Diencephalon (tissue), 1 donor: ENCODE measurements around the gene LMNTD2. TPM values are rescaled to one million over a fixed set of nuclear protein-coding genes. Genes with fewer than 3 reads are reported as not detected.

Source experiments
- small RNA-seq: library from RNA; depleted of rRNA; stranded (forward); fragments of <200 nt; gene quantifications from one replicate; pipeline ENCODE3, GENCODE V24; 2014
- total RNA-seq: library from RNA; depleted of rRNA; stranded (reverse); fragments of >200 nt; gene quantifications from one replicate; pipeline ENCODE4 v1.2.3, GENCODE V29; 2014

Gene LMNTD2, protein sequence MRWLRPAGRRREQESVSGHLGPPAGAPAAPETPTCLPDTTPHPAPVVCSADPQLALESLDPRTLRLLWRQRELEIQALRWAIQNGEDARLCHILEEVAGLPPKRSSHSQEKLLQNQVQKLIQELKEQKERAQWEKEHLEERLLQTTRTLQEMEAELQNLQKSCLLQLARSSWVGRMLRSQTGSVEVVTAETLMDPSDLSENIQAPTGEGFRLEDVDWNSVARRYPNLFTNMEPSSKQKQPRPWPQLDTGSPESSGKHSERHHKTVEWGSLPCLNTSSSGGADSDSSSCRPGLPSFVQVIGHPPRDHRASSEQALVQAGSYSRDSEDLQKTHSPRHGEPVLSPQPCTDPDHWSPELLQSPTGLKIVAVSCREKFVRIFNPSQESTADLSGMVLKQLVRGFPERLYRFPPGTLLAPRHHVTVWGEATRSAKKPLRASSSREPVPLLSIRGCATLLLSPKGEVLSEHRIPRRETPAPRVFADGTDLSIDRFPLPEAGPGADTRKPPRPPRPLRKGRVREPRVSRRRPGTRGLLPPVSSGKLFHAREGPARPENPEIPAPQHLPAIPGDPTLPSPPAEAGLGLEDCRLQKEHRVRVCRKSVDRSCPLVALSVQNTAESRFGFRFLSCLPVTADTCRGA
- total RNA-seq: 0.23 TPM

DNA sequence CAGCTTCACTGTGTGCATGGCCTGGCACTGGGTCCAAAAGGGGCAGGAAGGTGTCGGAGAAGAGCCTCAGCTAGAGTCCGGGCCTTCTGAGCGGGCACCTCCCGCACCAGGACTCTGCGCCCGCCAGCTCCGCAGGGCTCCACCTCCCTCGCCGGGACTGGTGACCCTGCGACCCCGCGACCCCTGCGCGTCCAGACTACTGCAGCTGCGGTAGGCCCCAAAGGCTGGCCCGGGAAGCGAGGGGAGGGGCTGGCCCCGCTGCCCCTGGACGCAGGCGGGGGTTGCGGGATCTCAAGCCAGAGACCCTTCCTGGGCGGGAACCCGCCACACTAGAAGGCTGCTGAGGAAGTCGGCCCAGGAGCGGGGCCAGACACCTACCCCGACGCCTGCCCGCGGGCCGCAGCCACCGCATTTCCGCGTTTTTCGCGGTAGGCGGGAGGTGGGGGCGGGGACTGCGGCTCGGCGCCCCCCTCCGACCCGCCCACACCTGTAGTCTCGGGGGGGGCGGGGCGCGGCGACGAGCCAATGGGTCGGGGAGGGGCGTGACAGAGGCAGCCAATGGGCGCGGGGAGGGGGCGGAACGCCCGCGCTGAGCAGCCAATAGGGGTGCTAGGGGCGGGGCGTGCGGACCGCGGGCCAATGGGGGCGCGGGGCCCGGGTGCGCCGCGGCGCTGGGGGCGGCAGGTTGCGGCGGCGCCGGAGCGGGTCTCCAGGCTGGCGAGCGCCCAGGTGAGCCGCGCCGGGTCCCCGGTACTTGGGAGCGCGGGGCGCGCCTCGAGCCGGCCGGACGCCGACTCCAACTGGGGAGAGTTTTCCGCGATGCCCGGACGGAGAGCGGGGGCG lies at the start of gene LMNTD2, which contains the start of gene RASSF7:
Gene LMNTD2 (minus strand): TSS at position 434 of the 843 bp plus-strand sequence. CDS start 22 bp downstream, at position 412.
Gene RASSF7 (plus strand): TSS at position 666 of the 843 bp plus-strand sequence. CDS start 799 bp downstream, outside the sequence.

DNA sequence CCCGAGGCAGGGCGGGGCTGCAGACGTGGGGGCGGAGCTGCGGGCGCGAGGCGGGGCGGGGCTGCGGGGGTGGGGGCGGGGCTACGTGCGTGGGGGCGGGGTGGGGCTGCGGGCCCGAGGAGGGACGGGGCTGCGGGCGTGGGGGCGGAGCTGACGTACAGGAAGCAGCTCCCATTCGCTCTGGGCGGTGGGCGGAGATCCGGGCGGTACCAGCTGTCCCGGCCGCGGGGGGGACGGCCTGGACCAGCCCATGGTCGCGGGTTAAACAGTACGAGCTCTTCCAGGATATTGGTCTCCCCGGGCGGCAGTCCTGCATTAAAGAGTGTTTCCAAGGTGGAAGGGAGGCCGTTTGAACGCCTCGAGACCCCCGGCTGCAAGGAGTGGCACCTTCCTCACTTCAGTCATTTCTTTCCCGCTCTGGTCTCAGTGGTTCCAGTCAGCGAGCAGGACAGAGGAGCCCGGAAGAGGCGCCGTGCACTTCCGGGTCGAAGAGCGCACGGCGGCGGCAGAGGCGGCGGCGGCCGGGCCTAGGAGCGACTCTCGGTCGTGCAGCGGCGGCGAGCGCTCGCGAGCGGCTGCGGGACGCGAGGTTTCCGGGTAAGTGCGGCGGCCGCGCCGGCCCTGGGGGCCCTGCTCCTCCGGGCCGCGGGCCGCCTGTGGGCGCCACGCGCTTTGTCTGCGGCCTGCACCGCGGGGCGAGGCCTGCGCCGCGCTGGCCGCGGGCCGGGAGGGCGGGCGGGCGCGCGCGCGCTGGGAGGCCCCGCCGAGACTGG lies 15.6 kb upstream of the LMNTD2 start, which contains the start of gene PHRF1:
Gene PHRF1 (plus strand): TSS at position 475 of the 773 bp plus-strand sequence. CDS start 5,043 bp downstream, outside the sequence.

DNA sequence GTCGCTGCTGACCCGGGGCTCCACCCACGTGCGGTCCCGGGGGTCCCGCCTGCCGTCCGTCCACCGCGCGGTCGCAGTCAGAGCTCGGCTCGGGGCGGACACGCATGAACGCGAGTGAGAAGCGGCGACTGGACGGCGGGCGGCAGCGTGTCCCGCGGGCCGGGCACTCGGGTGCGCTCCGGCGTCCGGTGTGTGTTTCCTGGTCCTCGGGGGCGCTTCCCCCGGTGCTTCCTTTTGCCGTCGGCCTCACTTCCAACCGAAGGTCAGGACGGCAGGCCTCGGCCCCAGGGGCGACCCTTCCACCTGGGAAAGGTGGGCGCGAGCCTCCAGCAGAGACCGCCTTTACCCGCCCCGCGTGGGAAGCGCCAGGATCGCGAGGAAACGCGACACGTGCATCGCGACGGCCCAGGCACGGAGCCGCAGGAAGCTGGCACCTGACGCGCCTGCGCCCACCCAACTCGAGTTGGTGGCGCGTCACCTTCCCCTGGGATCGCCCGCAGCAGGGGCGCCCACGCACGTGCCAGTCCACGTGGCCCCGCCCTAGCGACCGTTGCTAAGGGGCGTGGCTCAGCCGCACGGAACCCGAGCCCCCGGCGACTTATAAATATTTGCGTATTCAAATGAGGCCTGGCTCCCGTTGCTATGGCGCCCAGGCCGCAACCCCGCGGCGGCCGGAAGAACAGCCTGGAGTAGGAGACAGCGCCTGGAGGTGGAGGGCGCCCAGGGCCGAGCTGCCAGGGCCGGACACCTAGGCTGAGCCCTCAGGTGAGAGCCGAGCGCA lies 23.5 kb downstream of the LMNTD2 start, which contains the start of gene LRRC56:
Gene LRRC56 (plus strand): TSS at position 687 of the 781 bp plus-strand sequence. CDS start 3,158 bp downstream, outside the sequence.

DNA sequence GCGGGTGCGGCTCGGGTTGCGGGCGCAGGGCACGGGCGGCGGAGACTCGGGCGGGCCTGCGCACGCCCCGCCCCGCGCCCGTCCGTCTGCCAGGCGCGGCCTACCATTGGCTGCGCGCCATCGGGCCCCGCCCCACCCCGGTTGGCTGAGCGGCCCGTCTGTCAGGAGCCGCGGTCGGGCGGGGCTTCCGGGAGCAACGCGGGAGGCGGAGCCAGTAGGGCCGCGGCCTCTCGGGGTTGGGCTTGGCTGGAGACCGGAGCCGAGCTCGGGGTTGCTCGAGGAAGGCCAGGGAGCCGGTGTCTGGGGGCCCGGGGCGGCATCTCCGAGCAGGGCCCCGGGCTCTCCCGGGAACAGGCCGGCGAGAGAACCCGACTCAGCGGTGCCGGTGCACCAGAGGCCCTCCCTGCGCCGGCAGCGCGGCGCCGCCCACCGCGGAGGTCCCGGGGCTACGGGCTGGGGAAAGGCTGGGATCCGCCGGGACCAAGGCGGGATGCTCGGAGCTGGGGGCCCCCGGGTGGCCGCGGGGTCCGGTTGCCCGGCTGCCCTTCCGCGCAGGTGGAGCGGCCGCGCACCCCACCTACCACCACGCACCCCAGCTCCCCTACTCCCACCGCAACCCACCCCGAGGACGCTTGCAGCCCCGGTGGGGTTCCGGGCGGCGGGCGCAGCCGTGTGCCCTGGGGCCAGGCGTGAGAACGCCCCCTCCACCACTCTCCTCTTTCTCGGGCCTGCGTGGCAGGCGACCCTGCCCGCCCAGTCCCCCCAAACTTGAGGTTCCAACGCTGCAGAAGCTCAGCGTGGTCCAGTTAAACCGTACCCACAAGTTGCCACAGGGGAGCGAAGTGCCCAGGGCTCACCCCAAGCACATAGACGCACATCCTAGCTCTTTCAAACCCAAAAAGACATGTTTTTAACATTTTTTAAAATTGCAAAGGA lies 24.8 kb downstream of the LMNTD2 start, which contains the start of gene HRAS:
Gene HRAS (minus strand): TSS at position 58 of the 936 bp plus-strand sequence.

DNA sequence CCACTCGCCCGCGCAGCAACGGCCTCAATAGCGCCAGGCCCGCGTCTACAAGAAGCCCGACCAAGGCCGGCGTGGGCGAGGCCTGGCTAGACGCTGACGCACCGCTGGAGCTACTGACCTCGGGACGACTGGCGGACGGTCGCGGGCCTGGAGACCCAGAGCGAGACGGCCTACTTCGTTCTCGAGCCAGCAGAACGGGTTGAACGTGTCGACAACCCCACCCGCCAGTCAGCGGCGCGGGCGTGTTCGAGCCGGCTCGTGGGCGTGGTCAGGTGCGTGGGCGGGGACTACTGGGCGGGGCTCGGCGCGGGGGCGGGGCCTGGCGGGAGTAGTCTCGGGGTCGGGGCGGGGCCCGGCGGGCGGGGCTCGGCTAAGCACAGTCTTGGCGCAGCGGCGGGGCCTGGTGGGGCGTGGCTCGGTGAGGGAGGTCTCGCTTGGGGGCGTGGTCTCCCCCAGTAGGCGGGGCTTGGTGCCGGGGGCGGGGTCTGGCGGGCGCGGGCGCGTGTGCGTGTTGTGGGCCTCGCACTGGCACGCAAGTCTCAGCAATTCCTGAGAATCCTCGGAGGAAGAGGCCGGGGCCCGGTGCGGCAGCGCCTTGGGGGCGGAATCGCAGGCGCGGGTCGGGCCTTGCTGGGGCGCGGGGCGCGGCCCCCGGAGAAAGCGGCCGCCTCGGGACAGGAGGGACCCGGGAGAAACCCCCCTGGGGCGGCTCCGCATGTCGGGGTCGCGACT lies 53.4 kb downstream of the LMNTD2 start, which contains the start of gene RNH1:
Gene RNH1 (minus strand): TSS at position 248 of the 732 bp plus-strand sequence. CDS start 5,080 bp downstream, outside the sequence.

Small RNAs within 50 kb of the gene (small RNA-seq; reads per million reads assigned to genes)
- gene MIR210: 3.1 reads per million, percentile 90 among the genes with 10 or more reads in this experiment

Other genes starting within 250 kb of the LMNTD2 start
- 11.5 TPM for gene IFITM1, start 246.7 kb downstream of the LMNTD2 start, total RNA-seq
- 6.0 TPM for gene IFITM3, start 239.9 kb downstream of the LMNTD2 start, total RNA-seq
- 75.7 TPM for gene B4GALNT4, start 191.2 kb downstream of the LMNTD2 start, total RNA-seq
- 0.69 TPM for gene PKP3, start 166.5 kb downstream of the LMNTD2 start, total RNA-seq
- 7.6 TPM for gene SIGIRR, start 145.7 kb downstream of the LMNTD2 start, total RNA-seq
- gene ANO9, start 118.7 kb downstream of the LMNTD2 start, total RNA-seq: not detected
- gene PTDSS2, start 110.5 kb downstream of the LMNTD2 start, total RNA-seq: 28.1 TPM
- 45.7 TPM for gene RNH1, start 53.5 kb downstream of the LMNTD2 start, total RNA-seq
- gene HRAS, start 25.2 kb downstream of the LMNTD2 start, total RNA-seq: 71.5 TPM
- 3.5 TPM for gene LRRC56, start 23.2 kb downstream of the LMNTD2 start, total RNA-seq
- gene RASSF7, start 232 bp upstream of the LMNTD2 start, total RNA-seq: 12.2 TPM
- 24.0 TPM for gene PHRF1, start 15.7 kb upstream of the LMNTD2 start, total RNA-seq
- 3.9 TPM for gene IRF7, start 55.2 kb upstream of the LMNTD2 start, total RNA-seq
- gene CDHR5, start 64.2 kb upstream of the LMNTD2 start, total RNA-seq: 0.23 TPM
- gene SCT, start 66.4 kb upstream of the LMNTD2 start, total RNA-seq: not detected
- not detected for gene DRD4, start 76.5 kb upstream of the LMNTD2 start, total RNA-seq
- 76.6 TPM for gene DEAF1, start 134.5 kb upstream of the LMNTD2 start, total RNA-seq
- 12.0 TPM for gene TMEM80, start 135.1 kb upstream of the LMNTD2 start, total RNA-seq
- gene EPS8L2, start 145.5 kb upstream of the LMNTD2 start, total RNA-seq: 4.2 TPM
- 76.1 TPM for gene TALDO1, start 186.7 kb upstream of the LMNTD2 start, total RNA-seq
- gene GATD1, start 216.7 kb upstream of the LMNTD2 start, total RNA-seq: 40.8 TPM
- gene CEND1, start 229.4 kb upstream of the LMNTD2 start, total RNA-seq: 19.4 TPM
- 24.7 TPM for gene SLC25A22, start 237.5 kb upstream of the LMNTD2 start, total RNA-seq
- 5.5 TPM for gene PIDD1, start 244.5 kb upstream of the LMNTD2 start, total RNA-seq
- gene RPLP2, start 249.2 kb upstream of the LMNTD2 start, total RNA-seq: 265 TPM